HG03457 (cell line): ENCODE measurements around the gene TRAPPC6A.

ENCODE experiments used
- ATAC-seq: cut with Tn5 transposase; IDR thresholded peaks from one replicate; pipeline ENCODE4 v1.9.1; 2021; ENCODE audit warnings: moderate number of reproducible peaks; ENCODE audit not compliant: unreplicated experiment

TRAPPC6A gene

GRCh38 chr19:45163751-45164460 lies 14.1 kb downstream of the TRAPPC6A start:
- no peak for ATAC-seq

GRCh38 chr19:45163156-45163555 lies 14.9 kb downstream of the TRAPPC6A start:
- no peak for ATAC-seq

- ATAC-seq: no peak
Observed at GRCh38 chr19:45162608-45163143, 15.4 kb downstream of the TRAPPC6A start.

- no peak for ATAC-seq
Observed at GRCh38 chr19:45161738-45162607, 16.1 kb downstream of the TRAPPC6A start.

- ATAC-seq: no peak
Observed at GRCh38 chr19:45160870-45161737, 16.9 kb downstream of the TRAPPC6A start, which contains the start of gene NKPD1. Gene NKPD1, minus strand, starts transcription at chr19:45160982. Its CDS starts 832 bp downstream, at chr19:45160150.

- ATAC-seq: no peak
Observed at GRCh38 chr19:45159971-45160324, 18.1 kb downstream of the TRAPPC6A start.

GRCh38 chr19:45159210-45159970 lies 18.6 kb downstream of the TRAPPC6A start:
- ATAC-seq: no peak

- no peak for ATAC-seq
Observed at GRCh38 chr19:45158503-45159209, 19.4 kb downstream of the TRAPPC6A start.

- no peak for ATAC-seq
Observed at GRCh38 chr19:45156751-45157150, 21.3 kb downstream of the TRAPPC6A start.

- ATAC-seq: no peak
Observed at GRCh38 chr19:45156011-45156630, 21.9 kb downstream of the TRAPPC6A start.

- ATAC-seq: no peak
Observed at GRCh38 chr19:45154064-45154827, 23.8 kb downstream of the TRAPPC6A start.

- no peak for ATAC-seq
Observed at GRCh38 chr19:45153339-45154063, 24.5 kb downstream of the TRAPPC6A start.

- no peak for ATAC-seq
Observed at GRCh38 chr19:45152504-45153338, 25.3 kb downstream of the TRAPPC6A start.

- no peak for ATAC-seq
Observed at GRCh38 chr19:45151821-45152503, 26.1 kb downstream of the TRAPPC6A start.

GRCh38 chr19:45151320-45151719 lies 26.7 kb downstream of the TRAPPC6A start:
- no peak for ATAC-seq

GRCh38 chr19:45150751-45151281 lies 27.2 kb downstream of the TRAPPC6A start:
- ATAC-seq: no peak
